SK-N-SH treated with all-trans-retinoic acid at 6 μM for 48 hours (cell line): ENCODE results near the gene NSD1.

Experiments
- ATAC-seq: fragments of 200-7000 bp; cut with Tn5 transposase; 3 replicates; pipeline ENCODE4 v1.9.1; 2020; ENCODE audit warnings: mild to moderate bottlenecking, moderate library complexity
- ARNTL ChIP-seq: fragments of 450-650 bp; formaldehyde crosslinking; IDR thresholded peaks from 2 replicates; pipeline ENCODE4 v1.5.0; 2020; ENCODE audit warnings: low read depth, mild to moderate bottlenecking, moderate library complexity, borderline replicate concordance
- BACH2 ChIP-seq: fragments of 250-450 bp; sonication (Bioruptor Pico); IDR thresholded peaks from 2 replicates; pipeline ENCODE4 v1.9.0; 2021; ENCODE audit warnings: mild to moderate bottlenecking, borderline replicate concordance
- CREB5 ChIP-seq: fragments of 250-450 bp; sonication (Bioruptor Pico); IDR thresholded peaks from 2 replicates; pipeline ENCODE4 v1.5.1; 2020; ENCODE audit warnings: low read depth, mild to moderate bottlenecking, moderate library complexity
- CSDC2 ChIP-seq: fragments of 250-450 bp; sonication (Bioruptor Pico); IDR thresholded peaks from 2 replicates; pipeline ENCODE4 v1.5.0; 2020; ENCODE audit warnings: mild to moderate bottlenecking, moderate library complexity
- CSRNP3 ChIP-seq: fragments of 250-450 bp; sonication (Bioruptor Pico); IDR thresholded peaks from 2 replicates; pipeline ENCODE4 v1.5.1; 2021; ENCODE audit warnings: mild to moderate bottlenecking, moderate library complexity
- ESRRG ChIP-seq: fragments of 250-450 bp; sonication (Bioruptor Pico); IDR thresholded peaks from 2 replicates; pipeline ENCODE4 v1.6.1; 2021; ENCODE audit warnings: mild to moderate bottlenecking
- ISL1 ChIP-seq: fragments of 250-450 bp; sonication (Bioruptor Pico); IDR thresholded peaks from 2 replicates; pipeline ENCODE4 v2.1.2; 2022; ENCODE audit warnings: mild to moderate bottlenecking, moderate library complexity
- PATZ1 ChIP-seq: fragments of 250-450 bp; sonication (Bioruptor Pico); IDR thresholded peaks from 2 replicates; pipeline ENCODE4 v1.8.0; 2020; ENCODE audit warnings: mild to moderate bottlenecking, moderate library complexity, borderline replicate concordance
- POU6F1 ChIP-seq: fragments of 250-450 bp; sonication (Bioruptor Pico); IDR thresholded peaks from 2 replicates; pipeline ENCODE4 v1.8.0; 2021; ENCODE audit warnings: low read depth, mild to moderate bottlenecking, moderate library complexity, borderline replicate concordance
- PPARA ChIP-seq: fragments of 250-450 bp; sonication (Bioruptor Pico); IDR thresholded peaks from 2 replicates; pipeline ENCODE4 v1.5.0; 2020; ENCODE audit warnings: mild to moderate bottlenecking, borderline replicate concordance
- RARB ChIP-seq: fragments of 250-450 bp; sonication (Bioruptor Pico); IDR thresholded peaks from 2 replicates; pipeline ENCODE4 v1.8.0; 2021; ENCODE audit warnings: mild to moderate bottlenecking, moderate library complexity
- SNAI2 ChIP-seq: fragments of 250-450 bp; sonication (Bioruptor Pico); IDR thresholded peaks from 2 replicates; pipeline ENCODE4 v1.5.0; 2020; ENCODE audit warnings: mild to moderate bottlenecking, moderate library complexity
- TCF4 ChIP-seq: fragments of 250-450 bp; sonication (Bioruptor Pico); IDR thresholded peaks from 2 replicates; pipeline ENCODE4 v1.8.0; 2021; ENCODE audit warnings: mild to moderate bottlenecking, moderate library complexity, borderline replicate concordance
- TOX ChIP-seq: fragments of 250-450 bp; sonication (Bioruptor Pico); IDR thresholded peaks from 2 replicates; pipeline ENCODE4 v1.8.0; 2021; ENCODE audit warnings: mild to moderate bottlenecking, moderate library complexity, borderline replicate concordance
- ZC3H10 ChIP-seq: fragments of 250-450 bp; sonication (Bioruptor Pico); IDR thresholded peaks from 2 replicates; pipeline ENCODE4 v1.5.1; 2021; ENCODE audit warnings: mild to moderate bottlenecking, moderate library complexity
- ZFP3 ChIP-seq: fragments of 250-450 bp; sonication (Bioruptor Pico); IDR thresholded peaks from 2 replicates; pipeline ENCODE4 v1.5.0; 2020; ENCODE audit warnings: mild to moderate bottlenecking, moderate library complexity
- ZNF565 ChIP-seq: fragments of 450-650 bp; formaldehyde crosslinking; conservative IDR thresholded peaks from 2 replicates; pipeline ENCODE4 v1.5.0; 2020; ENCODE audit warnings: low read depth, mild to moderate bottlenecking, moderate library complexity
- ZNF70 ChIP-seq: fragments of 450-650 bp; formaldehyde crosslinking; IDR thresholded peaks from 2 replicates; pipeline ENCODE4 v1.5.0; 2020; ENCODE audit warnings: mild to moderate bottlenecking, moderate library complexity
- ZNF8 ChIP-seq: fragments of 450-650 bp; formaldehyde crosslinking; IDR thresholded peaks from 2 replicates; pipeline ENCODE4 v1.5.0; 2020; ENCODE audit warnings: mild to moderate bottlenecking, moderate library complexity

Gene NSD1

GRCh38 chr5:177265395-177265794, 131.8 kb downstream of the NSD1 start:
- no peak for TF ChIP-seq PATZ1 (CRISPR knock-in tag)
- TF ChIP-seq RARB = no peak
- no peak for TF ChIP-seq TOX (CRISPR knock-in tag)
- TF ChIP-seq ISL1 (CRISPR knock-in tag) = no peak
- no peak for TF ChIP-seq POU6F1
- no peak for TF ChIP-seq ESRRG
- TF ChIP-seq CREB5 (CRISPR knock-in tag) = no peak
- TF ChIP-seq ZNF8 (CRISPR knock-in tag) = no peak
- TF ChIP-seq, all 23 proteins: peak for 0
- no peak for ATAC-seq

GRCh38 chr5:177269232-177269895, 135.8 kb downstream of the NSD1 start:
- TF ChIP-seq ZC3H10 (CRISPR knock-in tag) (no peak), SNAI2 (no peak), POU6F1 (no peak)
- no peak for ATAC-seq

- TF ChIP-seq ZNF70 (CRISPR knock-in tag) = no peak
- no peak for TF ChIP-seq ARNTL (CRISPR knock-in tag)
- no peak for TF ChIP-seq ZFP3 (CRISPR knock-in tag)
- no peak for TF ChIP-seq TOX (CRISPR knock-in tag)
- TF ChIP-seq CSRNP3 (CRISPR knock-in tag) = no peak
- TF ChIP-seq ZC3H10 (CRISPR knock-in tag) = no peak
- no peak for TF ChIP-seq ZNF565 (CRISPR knock-in tag)
- TF ChIP-seq CSDC2 (CRISPR knock-in tag) = no peak
- no peak for TF ChIP-seq CREB5 (CRISPR knock-in tag)
- TF ChIP-seq ISL1 (CRISPR knock-in tag) = no peak
- TF ChIP-seq PPARA = no peak
- no peak for TF ChIP-seq POU6F1
- no peak for TF ChIP-seq RARB
- TF ChIP-seq BACH2 (CRISPR knock-in tag) = no peak
- TF ChIP-seq ZNF8 (CRISPR knock-in tag) = no peak
- TF ChIP-seq TCF4 (CRISPR knock-in tag) = no peak
- no peak for TF ChIP-seq SNAI2
- no peak for ATAC-seq
Observed at GRCh38 chr5:177269976-177270375, 136.4 kb downstream of the NSD1 start.
